ENCODE measurements around the gene SMIM35.
"Not testable (repeated sequence)": the region's sequence is repeated elsewhere in the genome, so short reads cannot be mapped to it uniquely, and the experiment has no call there.

SMIM35 gene

DNA sequence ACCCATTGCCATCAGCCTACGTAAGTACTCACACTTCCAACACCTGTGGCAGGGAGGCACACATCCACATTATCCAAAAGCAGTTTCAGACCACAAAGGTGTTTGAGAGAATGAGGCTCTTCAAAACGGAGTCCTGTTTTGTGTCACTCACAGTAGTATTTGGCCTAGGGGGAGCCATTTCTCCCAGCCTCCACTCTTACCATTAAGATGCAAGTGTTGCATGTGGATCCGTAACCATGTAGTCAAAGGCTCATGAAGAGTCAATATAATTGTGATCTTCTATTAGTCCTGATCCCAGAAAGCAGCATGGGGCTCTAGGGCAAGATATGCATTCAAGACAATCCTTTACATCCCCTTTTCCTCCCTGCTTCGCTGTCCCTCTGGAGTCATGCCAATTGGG is 59.1 kb downstream of the SMIM35 start:
- DNase-seq (ENCODE audit: low read depth): no peak

DNA sequence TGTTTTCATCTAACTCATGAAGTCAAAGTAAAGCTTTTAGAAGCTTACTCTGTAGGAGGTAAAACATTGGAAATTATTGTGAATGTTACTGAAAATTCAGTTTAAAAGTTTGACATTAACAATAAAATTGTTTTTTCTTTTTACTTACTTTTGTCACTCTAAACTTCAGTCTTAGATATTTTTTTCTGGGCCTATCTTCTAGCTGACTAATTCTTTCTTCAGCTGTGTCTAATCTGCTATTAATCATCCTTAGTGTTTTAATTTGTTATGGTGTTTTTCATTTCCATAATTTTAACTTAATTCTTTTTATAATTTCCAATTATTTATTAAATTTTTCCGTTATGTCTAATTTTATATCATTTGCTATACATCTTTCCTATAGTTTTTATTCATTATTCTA is 65.6 kb downstream of the SMIM35 start:
- no peak for DNase-seq (ENCODE audit: low read depth)

DNA sequence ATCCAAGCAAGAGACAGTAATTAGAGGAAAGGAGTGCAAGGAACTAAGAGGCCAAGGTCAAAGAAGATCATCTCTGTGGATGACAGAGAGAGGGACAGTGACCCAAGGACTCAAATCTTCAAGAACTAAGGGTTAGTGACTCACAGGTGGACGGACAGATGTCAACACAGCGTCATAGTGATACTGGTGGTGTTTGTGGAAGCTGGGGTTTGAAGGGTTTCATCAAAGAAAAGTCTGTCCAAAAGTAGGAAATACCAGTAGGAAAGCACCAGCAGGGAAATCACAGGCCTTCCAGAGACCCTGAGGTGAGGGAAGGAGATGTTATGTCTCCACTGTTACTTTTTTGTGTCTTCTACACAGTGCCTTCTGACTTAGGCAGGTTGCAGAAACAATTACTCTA is 68.4 kb downstream of the SMIM35 start:
- DNase-seq (ENCODE audit: low read depth): no peak

- DNase-seq (ENCODE audit: low read depth): no peak
These were observed 69.0 kb downstream of the SMIM35 start for GRCh38 chr11:118017631-118018315.

DNA sequence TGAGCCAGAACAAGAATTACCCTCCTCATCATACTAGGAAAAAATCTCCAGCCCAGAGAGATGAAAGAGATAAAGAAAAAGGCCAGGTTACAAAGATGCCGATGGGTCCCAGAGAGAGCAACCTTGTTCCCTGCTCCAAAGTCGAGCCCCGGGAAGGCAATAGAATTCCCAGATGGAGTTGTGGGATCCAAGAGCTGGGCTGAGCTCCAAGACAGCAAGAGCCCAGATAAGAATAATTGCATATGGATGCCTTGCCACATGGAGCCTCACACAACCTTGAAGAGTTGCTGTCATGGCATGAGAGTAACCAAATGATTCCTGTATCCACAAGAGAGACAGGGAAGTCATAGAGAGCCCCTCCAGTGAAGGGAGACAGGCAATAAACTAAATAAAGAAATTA is 69.7 kb downstream of the SMIM35 start:
- no peak for DNase-seq (ENCODE audit: low read depth)

GRCh38 chr11:118016104-118016503 is 70.7 kb downstream of the SMIM35 start:
- no peak for DNase-seq (ENCODE audit: low read depth)

GRCh38 chr11:118015385-118015841 is 71.3 kb downstream of the SMIM35 start:
- DNase-seq (ENCODE audit: low read depth): no peak

GRCh38 chr11:118014022-118014421 is 72.7 kb downstream of the SMIM35 start:
- no peak for DNase-seq (ENCODE audit: low read depth)

- no peak for DNase-seq (ENCODE audit: low read depth)
These were observed 74.6 kb downstream of the SMIM35 start for GRCh38 chr11:118012083-118012669.

DNA sequence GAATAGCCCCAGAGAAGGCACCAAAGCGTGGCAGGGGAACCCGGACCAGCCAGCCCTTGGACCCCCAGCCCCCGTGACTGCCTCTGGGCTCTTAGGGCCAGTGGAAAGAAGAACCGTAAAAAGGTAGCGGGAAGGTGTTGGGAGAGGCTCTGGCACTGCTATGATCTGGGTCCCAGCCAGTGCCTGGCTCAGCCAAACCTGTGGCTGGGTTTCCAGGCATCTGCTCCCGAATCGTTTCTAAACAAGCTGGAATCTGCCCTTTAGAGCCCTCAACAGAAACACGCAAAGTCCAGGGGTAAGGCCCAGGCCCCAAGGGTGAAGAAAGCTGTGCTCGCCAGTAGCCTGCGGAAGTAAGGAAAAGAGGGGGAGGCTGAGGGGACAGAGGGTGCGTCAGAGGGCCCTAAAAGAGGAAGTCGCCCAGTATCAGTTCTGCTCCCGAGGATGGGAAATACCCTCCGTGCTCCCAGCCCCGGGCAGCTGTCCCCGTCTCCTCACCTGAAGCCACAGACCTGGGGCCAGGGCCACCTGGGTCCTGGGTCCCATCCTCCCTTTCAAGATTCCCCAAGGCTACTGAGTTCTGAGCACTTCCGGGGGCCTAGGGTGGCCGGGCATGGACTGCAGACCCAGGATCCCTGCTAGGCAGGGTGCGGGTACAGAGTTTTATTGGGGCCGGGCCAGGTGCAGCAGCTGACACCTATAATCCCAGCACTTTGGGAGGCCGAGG is 75.9 kb downstream of the SMIM35 start:
- DNase-seq (ENCODE audit: low read depth): no peak

- DNase-seq (ENCODE audit: low read depth): no peak
These were observed 76.7 kb downstream of the SMIM35 start for GRCh38 chr11:118009864-118010737.

- DNase-seq (ENCODE audit: low read depth): no peak
These were observed 78.4 kb downstream of the SMIM35 start for GRCh38 chr11:118008271-118008911.

- not testable (repeated sequence) for DNase-seq (ENCODE audit: low read depth)
These were observed 79.0 kb downstream of the SMIM35 start for GRCh38 chr11:118007563-118008270.

DNA sequence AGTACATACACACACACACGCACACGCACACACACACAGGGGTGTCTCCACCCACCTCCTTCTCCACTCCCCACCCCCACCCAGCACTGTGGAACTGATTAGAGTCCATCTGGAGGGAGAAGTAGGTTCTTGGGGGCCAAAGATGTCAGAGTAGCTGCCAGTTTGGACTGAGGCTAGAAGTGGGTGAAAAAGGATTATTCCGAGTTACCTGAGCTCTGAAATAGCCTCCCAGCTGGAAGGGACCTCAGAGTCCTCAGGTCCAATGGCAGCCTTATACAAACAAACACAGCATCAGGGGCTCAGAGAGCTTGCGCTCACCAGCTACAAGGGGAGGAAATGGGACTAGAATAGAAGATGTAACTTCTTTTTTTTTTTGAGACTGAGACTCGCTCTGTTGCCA is 79.7 kb downstream of the SMIM35 start:
- no peak for DNase-seq (ENCODE audit: low read depth)

GRCh38 chr11:118006153-118006534 is 80.6 kb downstream of the SMIM35 start:
- DNase-seq (ENCODE audit: low read depth): no peak

- no peak for DNase-seq (ENCODE audit: low read depth)
These were observed 81.3 kb downstream of the SMIM35 start for GRCh38 chr11:118005224-118006152.

DNA sequence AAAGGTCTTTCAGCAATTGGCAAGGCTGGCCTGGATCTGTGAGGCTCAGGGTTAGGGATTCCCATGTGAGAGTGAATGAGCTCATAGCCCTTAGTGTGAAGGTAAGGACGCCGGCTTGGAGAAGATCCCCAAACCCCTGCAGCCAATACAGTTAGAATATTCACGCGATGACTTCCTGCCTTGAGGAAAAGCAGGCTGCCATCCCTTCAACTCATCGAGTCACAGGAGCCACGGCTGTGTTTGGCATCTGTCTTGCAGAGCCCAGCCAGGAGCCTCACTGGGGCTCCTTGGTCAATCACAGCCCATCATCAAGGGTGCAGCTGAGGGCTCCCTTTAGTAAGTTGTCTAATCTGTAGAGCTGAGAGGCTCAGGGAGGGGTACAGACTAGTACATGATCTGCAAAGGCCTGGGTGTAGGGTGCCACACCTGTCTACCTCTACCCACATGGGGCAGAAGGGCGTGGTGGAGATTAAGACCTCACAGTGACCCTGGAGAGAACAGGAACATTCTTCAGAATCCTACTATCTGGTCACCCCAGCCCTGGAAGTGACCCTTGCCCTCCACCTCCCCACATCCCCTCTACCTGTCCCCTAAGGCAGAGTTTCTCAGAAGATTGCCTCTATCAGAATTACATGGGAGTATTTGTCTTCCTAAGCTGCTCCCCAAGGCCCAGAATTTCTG is 82.1 kb downstream of the SMIM35 start:
- no peak for DNase-seq (ENCODE audit: low read depth)

DNA sequence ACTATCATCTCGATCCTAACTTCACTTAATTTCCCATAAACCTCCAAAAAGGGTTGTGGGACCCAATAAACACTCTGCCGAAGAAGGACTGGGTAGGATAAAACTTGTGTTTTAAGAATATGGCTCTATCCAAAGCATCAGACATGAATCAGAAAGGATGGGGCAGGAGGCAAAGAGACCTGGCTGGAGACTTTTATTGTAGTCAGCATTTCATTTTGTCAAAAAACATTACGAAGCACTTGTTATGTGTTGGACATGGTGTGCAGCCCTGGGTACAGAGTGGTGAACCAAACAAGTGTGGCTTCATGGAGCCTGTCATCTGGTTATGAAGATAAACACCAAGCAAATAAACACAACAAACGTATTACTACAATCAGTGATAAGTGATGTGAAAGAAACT is 83.3 kb downstream of the SMIM35 start:
- DNase-seq (ENCODE audit: low read depth): no peak

Measured in activated T-cell treated with anti-CD3 and anti-CD28 coated beads for 48 hours (primary cell).